ENCODE results near the gene C1orf74. TPM values are rescaled to one million over a fixed set of nuclear protein-coding genes. Genes with fewer than 3 reads are reported as not detected.

The C1orf74 gene
- total and polyA plus RNA-seq, 10 donors, result 0.96 to 2.7 (median 1.7) TPM

GRCh38 chr1:209746451-209747165 lies 37.8 kb downstream of the C1orf74 start:
- Histone ChIP-seq H3K9me3 (no peaks in the 10 kb centered on the region), H3K27me3 (replicated peaks in 1 of 7) (no peaks in the 10 kb centered on the region), H3K36me3 (no peaks in the 10 kb centered on the region), H3K27ac (peak overlapping the region in 4 of 8 donors; percentile 55 to 85 (median 80)), H3K4me3 (no peak overlapping the region), H3K4me1 (peaks cover 9 to 54% (median 36%) of the 10 kb centered on the region in 6 donors)
- TF ChIP-seq POLR2A (IDR thresholded peaks at IDR 0.05) (no peak), CTCF (IDR thresholded peaks at IDR 0.05 in 8 of 11, conservative IDR thresholded peaks at IDR 0.05 in 3 of 11) (peak in 1 of 11 experiments; percentile 18)
- no peak for DNase-seq
- WGBS, 5 donors, result 64 to 79% (median 66%) methylated on average over 4 of the region's 4 CpGs
- intact Hi-C loops (cut with DNase I; ENCODE audit: low total_unique reads), result no loop called here

- no peaks in the 10 kb centered on the region for H3K36me3 ChIP-seq
- no peak for DNase-seq
- H3K4me1 ChIP-seq, result peaks cover 2 to 20% (median 12%) of the 10 kb centered on the region in 6 donors
- no peak for TF ChIP-seq CTCF (IDR thresholded peaks at IDR 0.05 in 8 of 11, conservative IDR thresholded peaks at IDR 0.05 in 3 of 11)
- TF ChIP-seq POLR2A (IDR thresholded peaks at IDR 0.05), result no peak
- TF ChIP-seq POLR2AphosphoS5 (IDR thresholded peaks at IDR 0.05), result no peak
- H3K27me3 ChIP-seq (replicated peaks in 1 of 7), result no peaks in the 10 kb centered on the region
- WGBS, 5 donors, result 64 to 77% (median 71%) methylated on average over 2 of the region's 2 CpGs
- intact Hi-C loops (cut with DNase I; ENCODE audit: low total_unique reads), result no loop called here
- no peak overlapping the region for H3K4me3 ChIP-seq
- no peaks in the 10 kb centered on the region for H3K9me3 ChIP-seq
- peak overlapping the region in 3 of 8 donors; percentile 49 to 59 (median 51) for H3K27ac ChIP-seq
Observed at GRCh38 chr1:209743145-209743482, 41.2 kb downstream of the C1orf74 start.

DNA sequence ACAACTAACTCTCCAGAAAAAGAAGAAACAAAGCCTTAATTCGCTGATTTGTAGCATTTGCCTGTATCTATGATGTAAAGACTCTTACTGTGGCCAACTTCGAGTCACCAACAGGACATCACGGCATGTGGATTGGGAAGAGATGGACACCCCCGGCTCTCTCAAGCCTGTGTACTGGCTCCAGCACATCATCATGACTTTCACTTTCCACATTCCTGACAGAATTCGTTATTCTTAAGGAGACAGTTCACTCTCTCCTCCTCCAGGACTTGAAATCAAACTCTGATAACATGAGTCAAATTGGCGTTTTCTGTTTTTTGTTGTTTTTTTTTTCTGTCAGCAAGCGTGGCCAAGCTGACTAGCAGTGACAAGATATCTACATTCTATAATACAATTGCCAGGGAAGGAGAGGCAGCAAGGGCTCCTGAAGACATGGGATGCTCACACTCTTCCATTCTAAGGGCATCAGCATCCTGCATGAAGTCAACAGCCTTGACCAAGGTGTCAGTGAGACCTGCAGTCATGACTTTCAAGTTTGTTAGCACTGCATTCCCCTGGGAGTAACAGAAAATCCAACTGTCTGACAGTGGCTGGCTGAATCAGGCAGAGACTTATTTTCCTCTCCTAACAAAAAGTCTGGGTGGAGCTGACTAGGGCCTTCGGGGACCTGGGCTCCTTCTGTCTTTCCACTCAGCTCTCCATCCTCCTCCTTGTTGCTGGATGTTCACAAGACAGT lies 41.8 kb downstream of the C1orf74 start:
- Histone ChIP-seq H3K36me3 (no peaks in the 10 kb centered on the region), H3K9me3 (no peaks in the 10 kb centered on the region), H3K4me3 (no peak overlapping the region), H3K4me1 (peaks cover 0 to 14% (median 7%) of the 10 kb centered on the region in 6 donors), H3K27ac (peak overlapping the region in 6 of 8 donors; percentile 29 to 59 (median 50)), H3K27me3 (replicated peaks in 1 of 7) (no peaks in the 10 kb centered on the region)
- intact Hi-C loops (cut with DNase I; ENCODE audit: low total_unique reads), result no loop called here
- 55 to 77% (median 70%) methylated on average over 8 of the region's 8 CpGs for WGBS, 5 donors
- TF ChIP-seq POLR2AphosphoS5 (IDR thresholded peaks at IDR 0.05) (no peak), CTCF (IDR thresholded peaks at IDR 0.05 in 8 of 11, conservative IDR thresholded peaks at IDR 0.05 in 3 of 11) (no peak), POLR2A (IDR thresholded peaks at IDR 0.05) (no peak)
- no peak for DNase-seq

GRCh38 chr1:209741889-209742288 lies 42.5 kb downstream of the C1orf74 start:
- Histone ChIP-seq H3K36me3 (no peaks in the 10 kb centered on the region), H3K9me3 (no peaks in the 10 kb centered on the region), H3K4me3 (no peak overlapping the region), H3K4me1 (peaks cover 0 to 7% (median under 1%) of the 10 kb centered on the region in 6 donors), H3K27ac (peak overlapping the region in 5 of 8 donors; percentile 35 to 59 (median 50)), H3K27me3 (replicated peaks in 1 of 7) (no peaks in the 10 kb centered on the region)
- intact Hi-C loops (cut with DNase I; ENCODE audit: low total_unique reads), result no loop called here
- 70 to 79% (median 76%) methylated on average over 2 of the region's 2 CpGs for WGBS, 5 donors
- no peak for DNase-seq
- TF ChIP-seq POLR2A (IDR thresholded peaks at IDR 0.05), result no peak
- TF ChIP-seq CTCF (IDR thresholded peaks at IDR 0.05 in 8 of 11, conservative IDR thresholded peaks at IDR 0.05 in 3 of 11), result no peak
- no peak for TF ChIP-seq POLR2AphosphoS5 (IDR thresholded peaks at IDR 0.05)
